ENCODE data around the gene UBAC2.

UBAC2 gene

GRCh38 chr13:99270518-99270917 lies 69.9 kb downstream of the UBAC2 start:
- DNase-seq (ENCODE audit: low read depth) = no peak

GRCh38 chr13:99271249-99271648 lies 70.6 kb downstream of the UBAC2 start:
- no peak for DNase-seq (ENCODE audit: low read depth)

GRCh38 chr13:99272481-99272880 lies 71.8 kb downstream of the UBAC2 start:
- no peak for DNase-seq (ENCODE audit: low read depth)

GRCh38 chr13:99273128-99273527 lies 72.5 kb downstream of the UBAC2 start:
- DNase-seq (ENCODE audit: low read depth) = no peak

- DNase-seq (ENCODE audit: low read depth) = no peak
Measured at GRCh38 chr13:99275093-99275469, 74.4 kb downstream of the UBAC2 start.

GRCh38 chr13:99276706-99277105 lies 76.1 kb downstream of the UBAC2 start:
- no peak for DNase-seq (ENCODE audit: low read depth)

GRCh38 chr13:99277629-99278028 lies 77.0 kb downstream of the UBAC2 start:
- no peak for DNase-seq (ENCODE audit: low read depth)

- no peak for DNase-seq (ENCODE audit: low read depth)
Measured at GRCh38 chr13:99278200-99278599, 77.5 kb downstream of the UBAC2 start.

- no peak for DNase-seq (ENCODE audit: low read depth)
Measured at GRCh38 chr13:99278843-99279242, 78.2 kb downstream of the UBAC2 start.

GRCh38 chr13:99279637-99280036 lies 79.0 kb downstream of the UBAC2 start:
- DNase-seq (ENCODE audit: low read depth) = no peak

- DNase-seq (ENCODE audit: low read depth) = peak; percentile 80
Measured at GRCh38 chr13:99280166-99280565, 79.5 kb downstream of the UBAC2 start.

GRCh38 chr13:99281811-99282263 lies 81.2 kb downstream of the UBAC2 start:
- DNase-seq (ENCODE audit: low read depth) = no peak

- no peak for DNase-seq (ENCODE audit: low read depth)
Measured at GRCh38 chr13:99282264-99283231, 81.9 kb downstream of the UBAC2 start.

GRCh38 chr13:99285432-99286182 lies 85.0 kb downstream of the UBAC2 start:
- DNase-seq (ENCODE audit: low read depth) = no peak

- no peak for DNase-seq (ENCODE audit: low read depth)
Measured at GRCh38 chr13:99287551-99287950, 86.9 kb downstream of the UBAC2 start.

- no peak for DNase-seq (ENCODE audit: low read depth)
Measured at GRCh38 chr13:99288089-99288488, 87.4 kb downstream of the UBAC2 start.

- DNase-seq (ENCODE audit: low read depth) = no peak
Measured at GRCh38 chr13:99289271-99289670, 88.6 kb downstream of the UBAC2 start.

- DNase-seq (ENCODE audit: low read depth) = no peak
Measured at GRCh38 chr13:99289674-99290337, 89.2 kb downstream of the UBAC2 start.

- DNase-seq (ENCODE audit: low read depth) = no peak
Measured at GRCh38 chr13:99290894-99291293, 90.2 kb downstream of the UBAC2 start.

GRCh38 chr13:99293178-99293577 lies 92.5 kb downstream of the UBAC2 start:
- no peak for DNase-seq (ENCODE audit: low read depth)

GRCh38 chr13:99294198-99294597 lies 93.5 kb downstream of the UBAC2 start:
- no peak for DNase-seq (ENCODE audit: low read depth)

GRCh38 chr13:99294958-99295357 lies 94.3 kb downstream of the UBAC2 start:
- DNase-seq (ENCODE audit: low read depth) = no peak

All from GM04503 (cell line).